GF-D8 (cell line): ENCODE data around the gene BTBD3.

Experiments used
- DNase-seq: peaks from one replicate; lab custom pipeline; 2025; lab: John Stamatoyannopoulos, UW

BTBD3 gene

DNA sequence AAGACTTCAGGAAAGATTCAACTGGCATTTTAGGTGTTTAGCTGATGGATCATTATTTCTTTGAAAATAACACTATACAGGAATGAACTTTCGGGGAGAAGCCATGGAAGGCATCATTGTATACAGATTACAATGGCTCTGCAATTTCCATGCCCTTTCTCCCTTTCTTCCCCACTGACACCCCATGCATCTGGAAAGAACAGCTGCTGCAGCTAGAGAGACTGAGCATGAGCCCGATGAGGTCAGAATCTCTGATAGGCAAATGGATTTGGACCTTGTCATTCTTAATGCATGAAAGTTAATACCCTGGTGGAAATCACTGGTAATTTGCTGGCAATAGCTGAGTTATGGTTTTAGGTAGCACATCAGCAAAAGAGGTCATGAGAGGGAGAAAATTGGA, 54.8 kb downstream of the BTBD3 start:
- no peak for DNase-seq
